Progenitor cell of endocrine pancreas (in vitro differentiated cells): Measurements from ENCODE around the gene ATP2C1. TPM values are rescaled to one million over a fixed set of nuclear protein-coding genes. Genes with fewer than 3 reads are reported as not detected.

ENCODE experiments used
- DNase-seq: peaks from one replicate; pipeline ENCODE4 v3.0.0; 2021; ENCODE audit warnings: low spot score; ENCODE audit not compliant: unreplicated experiment
- H3K27ac Mint-ChIP-seq: 2 replicates; pipeline ENCODE4 v1.8.0; 2021; ENCODE audit warnings: mild to moderate bottlenecking, moderate library complexity, mixed read lengths
- H3K27me3 Mint-ChIP-seq: 2 replicates; pipeline ENCODE4 v1.8.0; 2021; ENCODE audit warnings: mixed read lengths
- H3K36me3 Mint-ChIP-seq: 2 replicates; pipeline ENCODE4 v1.8.0; 2022; ENCODE audit warnings: mixed read lengths; ENCODE audit not compliant: insufficient read depth
- H3K4me1 Mint-ChIP-seq: 2 replicates; pipeline ENCODE4 v1.8.0; 2021; ENCODE audit warnings: low read depth, mixed read lengths
- H3K4me3 Mint-ChIP-seq: 2 replicates; pipeline ENCODE4 v1.8.0; 2021; ENCODE audit warnings: low read depth, mild to moderate bottlenecking, moderate library complexity, mixed read lengths
- H3K9me3 Mint-ChIP-seq: 2 replicates; pipeline ENCODE4 v1.8.0; 2021; ENCODE audit warnings: low read depth, mixed read lengths
- total RNA-seq: library from RNA; stranded (reverse); gene quantifications from 2 replicates; pipeline ENCODE4 v1.2.1, GENCODE V29; 2021
- TF ChIP-seq, protein P1 (sequence below): fragments of 200-600 bp; sonication (generic); IDR thresholded peaks from one replicate; pipeline ENCODE4 v1.5.0; 2021; ENCODE audit warnings: antibody characterized with exemption, mild to moderate bottlenecking; ENCODE audit not compliant: unreplicated experiment

ATP2C1 gene
- total RNA-seq, 1 donor from 2014 or later: 83.5 TPM

- H3K36me3 Mint-ChIP-seq: peaks cover 21% of the 10 kb centered on the region
- peaks cover 22% of the 10 kb centered on the region for H3K9me3 Mint-ChIP-seq
- H3K4me1 Mint-ChIP-seq: no peaks in the 10 kb centered on the region
- H3K27me3 Mint-ChIP-seq: no peaks in the 10 kb centered on the region
- no peak overlapping the region for H3K27ac Mint-ChIP-seq
- no peak overlapping the region for H3K4me3 Mint-ChIP-seq
- no peak for DNase-seq
- TF ChIP-seq, protein P1, sequence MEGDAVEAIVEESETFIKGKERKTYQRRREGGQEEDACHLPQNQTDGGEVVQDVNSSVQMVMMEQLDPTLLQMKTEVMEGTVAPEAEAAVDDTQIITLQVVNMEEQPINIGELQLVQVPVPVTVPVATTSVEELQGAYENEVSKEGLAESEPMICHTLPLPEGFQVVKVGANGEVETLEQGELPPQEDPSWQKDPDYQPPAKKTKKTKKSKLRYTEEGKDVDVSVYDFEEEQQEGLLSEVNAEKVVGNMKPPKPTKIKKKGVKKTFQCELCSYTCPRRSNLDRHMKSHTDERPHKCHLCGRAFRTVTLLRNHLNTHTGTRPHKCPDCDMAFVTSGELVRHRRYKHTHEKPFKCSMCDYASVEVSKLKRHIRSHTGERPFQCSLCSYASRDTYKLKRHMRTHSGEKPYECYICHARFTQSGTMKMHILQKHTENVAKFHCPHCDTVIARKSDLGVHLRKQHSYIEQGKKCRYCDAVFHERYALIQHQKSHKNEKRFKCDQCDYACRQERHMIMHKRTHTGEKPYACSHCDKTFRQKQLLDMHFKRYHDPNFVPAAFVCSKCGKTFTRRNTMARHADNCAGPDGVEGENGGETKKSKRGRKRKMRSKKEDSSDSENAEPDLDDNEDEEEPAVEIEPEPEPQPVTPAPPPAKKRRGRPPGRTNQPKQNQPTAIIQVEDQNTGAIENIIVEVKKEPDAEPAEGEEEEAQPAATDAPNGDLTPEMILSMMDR: no peak
Measured at GRCh38 chr3:131047582-131047981, 153.7 kb downstream of the ATP2C1 start.

- Mint-ChIP-seq H3K9me3 (peaks cover 22% of the 10 kb centered on the region), H3K4me3 (no peak overlapping the region), H3K4me1 (no peaks in the 10 kb centered on the region), H3K27me3 (no peaks in the 10 kb centered on the region), H3K27ac (peak overlapping the region; percentile 11), H3K36me3 (peaks cover 19% of the 10 kb centered on the region)
- TF ChIP-seq, protein P1: no peak
- no peak for DNase-seq
Measured at GRCh38 chr3:131048030-131048429, 154.1 kb downstream of the ATP2C1 start.

DNA sequence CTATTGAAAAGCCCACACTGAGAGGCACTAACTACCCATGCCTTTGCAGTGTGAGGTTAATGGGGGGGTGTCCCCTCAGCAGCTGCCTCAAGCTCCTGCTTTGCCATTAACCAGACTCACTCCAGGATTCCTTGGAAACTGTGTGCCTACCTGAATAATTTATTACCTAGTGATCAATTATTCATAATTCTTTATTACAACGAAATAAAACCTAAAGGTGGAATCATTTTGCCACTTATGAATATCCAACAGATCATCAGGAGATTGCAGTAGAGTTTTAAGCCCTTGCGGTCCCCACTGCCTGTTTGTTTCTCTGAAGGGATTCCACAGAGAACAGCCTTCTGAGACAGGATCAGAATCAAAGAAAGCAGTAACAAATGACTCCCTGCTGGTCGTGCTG, 156.1 kb downstream of the ATP2C1 start:
- H3K36me3 Mint-ChIP-seq: peaks cover 9% of the 10 kb centered on the region
- H3K9me3 Mint-ChIP-seq: peaks cover 5% of the 10 kb centered on the region
- no peaks in the 10 kb centered on the region for H3K4me1 Mint-ChIP-seq
- no peaks in the 10 kb centered on the region for H3K27me3 Mint-ChIP-seq
- TF ChIP-seq, protein P1: no peak
- DNase-seq: no peak
- H3K4me3 Mint-ChIP-seq: no peak overlapping the region
- H3K27ac Mint-ChIP-seq: no peak overlapping the region

- TF ChIP-seq, protein P1: no peak
- H3K36me3 Mint-ChIP-seq: peaks cover 3% of the 10 kb centered on the region
- DNase-seq: no peak
- H3K4me1 Mint-ChIP-seq: no peaks in the 10 kb centered on the region
- no peak overlapping the region for H3K27ac Mint-ChIP-seq
- H3K27me3 Mint-ChIP-seq: no peaks in the 10 kb centered on the region
- no peaks in the 10 kb centered on the region for H3K9me3 Mint-ChIP-seq
- no peak overlapping the region for H3K4me3 Mint-ChIP-seq
Measured at GRCh38 chr3:131053043-131053859, 159.4 kb downstream of the ATP2C1 start.

Other genes with a start within 250 kb of the ATP2C1 start
- gene PIK3R4, start 147.3 kb upstream of the ATP2C1 start, total RNA-seq: 29.3 and 32.2 TPM in 2 replicates
- gene ASTE1, start 132.7 kb downstream of the ATP2C1 start, total RNA-seq: 7.7 and 8.6 TPM in 2 replicates
- 16.8 and 18.7 TPM in 2 replicates for gene NEK11, start 132.8 kb downstream of the ATP2C1 start, total RNA-seq